ENCODE measurements around the gene EPHB3. TPM values are rescaled to one million over a fixed set of nuclear protein-coding genes. Genes with fewer than 3 reads are reported as not detected.
"Not testable (repeated sequence)": the region's sequence is repeated elsewhere in the genome, so short reads cannot be mapped to it uniquely, and the experiment has no call there.

The EPHB3 gene
- total RNA-seq, 2 experiments from 2014 or later, result 0.11 to 0.13 TPM

- DNase-seq (no peak), ATAC-seq (no peak)
- Mint-ChIP-seq H3K27me3 (ENCODE audit: low read depth) (peaks cover 20% of the 10 kb centered on the region), H3K4me1 (ENCODE audit: low read depth) (peaks cover 8% of the 10 kb centered on the region), H3K9me3 (ENCODE audit: insufficient read depth) (no peaks in the 10 kb centered on the region), H3K4me3 (no peak overlapping the region), H3K27ac (no peak overlapping the region), H3K36me3 (ENCODE audit: low read depth) (no peaks in the 10 kb centered on the region)
- POLR2A ChIA-PET, result no interaction called here
- CTCF ChIA-PET, result no interaction called here
Measured at GRCh38 chr3:184609476-184610244, 48.1 kb downstream of the EPHB3 start.

GRCh38 chr3:184610245-184610871 lies 48.8 kb downstream of the EPHB3 start:
- H3K36me3 Mint-ChIP-seq (ENCODE audit: low read depth), result no peaks in the 10 kb centered on the region
- H3K4me1 Mint-ChIP-seq (ENCODE audit: low read depth), result peaks cover 8% of the 10 kb centered on the region
- no peak overlapping the region for H3K27ac Mint-ChIP-seq
- ATAC-seq (no peak), DNase-seq (no peak)
- ChIA-PET CTCF (interaction anchor here (1.0 kb wide), 1 partner anchor 49 kb away, joined by 4 read pairs; the partner anchor contains the start of gene EPHB3), POLR2A (no interaction called here)
- no peak overlapping the region for H3K4me3 Mint-ChIP-seq
- peaks cover 14% of the 10 kb centered on the region for H3K27me3 Mint-ChIP-seq (ENCODE audit: low read depth)
- no peaks in the 10 kb centered on the region for H3K9me3 Mint-ChIP-seq (ENCODE audit: insufficient read depth)

DNA sequence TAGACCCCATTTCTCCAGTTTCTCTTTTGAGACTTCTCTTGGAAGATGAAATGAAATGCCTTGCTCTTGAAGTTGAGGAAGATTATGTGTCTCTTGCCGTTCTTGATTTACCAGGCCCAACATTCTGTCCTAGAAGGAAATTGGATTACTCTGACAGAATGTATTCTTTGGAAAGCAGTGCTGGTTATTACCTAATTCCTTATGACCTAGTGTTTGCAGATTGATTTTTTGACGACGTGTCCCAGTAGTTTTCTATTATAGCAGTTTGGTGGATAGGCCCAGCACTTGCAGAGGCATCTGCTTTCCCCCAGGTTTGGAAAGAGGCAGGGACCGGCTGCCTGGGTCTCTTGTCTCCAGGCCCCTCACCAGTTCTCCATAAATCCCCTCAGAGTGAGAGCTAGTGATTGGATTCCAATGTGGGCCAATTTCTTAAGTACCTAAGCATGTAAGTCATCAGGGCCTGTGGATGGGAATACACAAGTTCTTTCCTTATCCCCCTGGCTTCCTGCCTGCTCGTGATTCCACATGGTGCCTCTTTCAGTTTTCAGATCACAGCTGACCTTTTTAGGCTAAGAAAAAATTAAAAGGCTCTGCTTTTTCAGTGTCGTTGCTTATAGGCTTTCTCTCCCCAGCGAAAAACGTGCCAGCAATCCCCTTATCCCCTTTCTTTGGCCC lies 50.2 kb downstream of the EPHB3 start:
- H3K4me1 Mint-ChIP-seq (ENCODE audit: low read depth), result peaks cover 8% of the 10 kb centered on the region
- ChIA-PET CTCF (interaction anchor here (1.0 kb wide), 1 partner anchor 51 kb away, joined by 4 read pairs; the partner anchor contains the start of gene EPHB3), POLR2A (no interaction called here)
- no peak for ATAC-seq
- peaks cover 13% of the 10 kb centered on the region for H3K27me3 Mint-ChIP-seq (ENCODE audit: low read depth)
- H3K27ac Mint-ChIP-seq, result no peak overlapping the region
- DNase-seq, result no peak
- H3K36me3 Mint-ChIP-seq (ENCODE audit: low read depth), result no peaks in the 10 kb centered on the region
- no peaks in the 10 kb centered on the region for H3K9me3 Mint-ChIP-seq (ENCODE audit: insufficient read depth)
- no peak overlapping the region for H3K4me3 Mint-ChIP-seq

DNA sequence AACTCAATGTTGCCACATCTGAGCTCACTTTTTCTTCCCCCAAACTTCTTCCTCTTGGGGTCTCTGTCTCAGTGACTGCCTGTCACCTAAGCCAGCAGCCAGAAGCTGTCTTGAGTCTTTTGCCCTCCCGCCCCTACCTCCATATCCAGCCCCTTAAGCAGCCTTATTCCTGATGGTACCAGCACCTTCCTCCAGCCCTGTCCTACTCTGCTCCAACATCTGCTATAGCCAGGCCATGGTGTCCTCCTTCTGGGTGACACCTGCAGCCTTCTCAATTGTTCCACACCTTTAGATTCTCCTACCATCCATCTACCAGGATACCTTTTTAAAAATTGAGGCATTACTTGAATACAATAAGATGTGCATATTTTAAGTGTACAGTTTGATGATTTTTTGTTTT lies 53.8 kb downstream of the EPHB3 start:
- ATAC-seq (no peak), DNase-seq (no peak)
- ChIA-PET CTCF (no interaction called here), POLR2A (no interaction called here)
- Mint-ChIP-seq H3K27ac (no peak overlapping the region), H3K4me1 (ENCODE audit: low read depth) (peaks cover 13% of the 10 kb centered on the region), H3K9me3 (ENCODE audit: insufficient read depth) (no peaks in the 10 kb centered on the region), H3K27me3 (ENCODE audit: low read depth) (peaks cover 13% of the 10 kb centered on the region), H3K4me3 (no peak overlapping the region), H3K36me3 (ENCODE audit: low read depth) (no peaks in the 10 kb centered on the region)

- no peak for DNase-seq
- ATAC-seq, result no peak
- Mint-ChIP-seq H3K4me3 (no peak overlapping the region), H3K4me1 (ENCODE audit: low read depth) (peaks cover 13% of the 10 kb centered on the region), H3K9me3 (ENCODE audit: insufficient read depth) (no peaks in the 10 kb centered on the region), H3K27ac (no peak overlapping the region), H3K27me3 (ENCODE audit: low read depth) (peaks cover 13% of the 10 kb centered on the region), H3K36me3 (ENCODE audit: low read depth) (no peaks in the 10 kb centered on the region)
- POLR2A ChIA-PET, result interaction anchor here (0.6 kb wide), 1 partner anchor 11 kb away, joined by 3 read pairs; no protein-coding TSS in a partner anchor
- CTCF ChIA-PET, result interaction anchor here (0.6 kb wide), 1 partner anchor 415 kb away, joined by 3 read pairs; no protein-coding TSS in a partner anchor
Measured at GRCh38 chr3:184616436-184616835, 54.9 kb downstream of the EPHB3 start.

DNA sequence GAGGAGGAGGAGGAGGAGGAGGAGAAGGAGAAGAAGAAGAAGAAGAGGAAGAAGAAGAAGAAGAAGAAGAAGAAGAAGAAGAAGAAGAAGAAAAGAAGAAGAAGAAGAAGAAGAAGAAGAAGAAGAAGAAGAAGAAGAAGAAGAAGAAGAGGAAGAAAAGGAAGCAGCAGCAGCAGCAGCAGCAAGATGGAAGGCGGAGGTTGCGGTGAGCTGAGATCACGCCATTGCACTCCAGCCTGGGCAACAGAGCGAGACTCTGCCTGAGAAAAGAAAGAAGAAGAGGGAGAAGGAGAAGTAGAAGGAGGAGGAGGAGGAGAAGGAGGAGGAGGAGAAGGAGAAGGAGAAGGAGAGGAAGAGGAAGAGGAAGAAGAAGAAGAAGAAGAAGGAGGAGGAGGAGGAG lies 55.7 kb downstream of the EPHB3 start:
- H3K27ac Mint-ChIP-seq; H3K4me3 Mint-ChIP-seq; POLR2A ChIA-PET; ATAC-seq; H3K36me3 Mint-ChIP-seq (ENCODE audit: low read depth); CTCF ChIA-PET; DNase-seq; H3K9me3 Mint-ChIP-seq (ENCODE audit: insufficient read depth): not testable (repeated sequence)
- Mint-ChIP-seq H3K4me1 (ENCODE audit: low read depth) (peaks cover 13% of the 10 kb centered on the region), H3K27me3 (ENCODE audit: low read depth) (peaks cover 13% of the 10 kb centered on the region)

DNA sequence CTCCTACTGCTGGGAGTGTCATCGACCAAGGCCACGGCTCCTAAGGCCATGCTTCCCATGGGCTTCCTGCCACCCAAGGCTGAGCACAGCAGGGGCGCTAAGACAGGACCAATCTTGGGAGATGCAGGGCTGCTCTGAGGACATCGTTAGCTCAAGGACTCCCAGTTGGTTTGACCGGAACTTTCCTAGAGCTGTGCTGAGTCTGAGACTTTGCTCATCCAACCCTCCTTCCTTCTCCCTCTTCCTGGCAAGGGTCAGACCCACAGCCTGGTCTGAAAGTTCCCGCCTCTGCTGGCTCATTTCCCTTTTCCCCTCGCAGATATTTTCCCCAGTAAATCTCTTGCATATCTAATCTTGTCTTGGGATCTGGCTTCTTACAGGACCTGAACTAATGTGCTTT lies 57.2 kb downstream of the EPHB3 start:
- Mint-ChIP-seq H3K9me3 (ENCODE audit: insufficient read depth) (no peaks in the 10 kb centered on the region), H3K27me3 (ENCODE audit: low read depth) (peaks cover 15% of the 10 kb centered on the region), H3K4me3 (no peak overlapping the region), H3K36me3 (ENCODE audit: low read depth) (no peaks in the 10 kb centered on the region), H3K27ac (no peak overlapping the region), H3K4me1 (ENCODE audit: low read depth) (peaks cover 13% of the 10 kb centered on the region)
- ChIA-PET CTCF (no interaction called here), POLR2A (no interaction called here)
- DNase-seq (no peak), ATAC-seq (no peak)

DNA sequence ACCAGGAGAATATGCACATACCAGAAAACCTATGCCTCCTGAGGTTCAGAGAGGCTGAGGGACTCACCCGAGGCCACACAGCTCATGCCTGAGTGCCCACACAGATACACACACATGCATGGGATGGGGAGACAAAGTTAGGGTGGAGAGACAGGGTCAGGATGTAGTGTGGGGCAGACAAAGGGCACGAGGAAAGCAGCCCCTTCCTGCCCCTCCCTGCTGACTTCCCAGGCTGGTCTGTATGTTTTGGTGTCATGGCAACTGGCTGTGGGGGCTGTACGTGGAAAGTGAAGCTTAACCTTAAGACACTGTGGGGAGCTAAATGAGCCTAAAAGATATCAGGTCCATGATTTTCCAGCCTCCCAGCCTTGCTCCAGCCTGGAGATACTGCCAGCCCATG lies 57.8 kb downstream of the EPHB3 start:
- no peak overlapping the region for H3K4me3 Mint-ChIP-seq

DNA sequence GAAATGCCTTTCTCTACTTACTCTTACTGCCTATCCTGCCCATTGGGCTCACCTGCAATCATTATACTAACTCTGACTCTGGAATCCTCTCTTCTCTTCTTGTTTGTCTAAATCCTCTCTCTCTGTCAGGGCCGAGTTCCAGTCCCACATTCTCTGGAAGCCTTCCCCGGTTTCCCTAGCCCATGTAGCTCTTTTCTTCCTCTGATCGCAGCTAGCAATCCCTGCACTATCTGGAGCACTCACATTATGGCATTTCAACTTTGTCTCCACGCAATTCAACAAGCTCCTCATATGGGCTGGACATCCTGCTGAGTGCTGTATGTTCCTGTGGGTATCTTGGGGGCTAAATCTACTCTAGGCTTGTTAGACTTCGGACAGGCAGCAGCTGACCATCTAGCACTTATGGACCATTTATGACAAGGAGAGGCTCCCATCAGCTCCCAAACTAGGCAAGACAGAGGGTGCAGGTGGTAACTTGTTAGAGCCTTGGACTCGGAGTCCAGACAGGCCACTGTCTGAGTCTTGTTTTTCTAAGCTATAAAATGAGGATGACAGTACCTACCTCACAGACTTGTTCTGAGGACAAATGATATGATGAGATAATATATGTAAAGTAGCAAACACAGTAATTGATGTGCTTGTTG lies 58.3 kb downstream of the EPHB3 start:
- CTCF ChIA-PET, result interaction anchor here (1.2 kb wide), 1 partner anchor 59 kb away, joined by 3 read pairs; the partner anchor contains the start of gene EPHB3
- Mint-ChIP-seq H3K9me3 (ENCODE audit: insufficient read depth) (no peaks in the 10 kb centered on the region), H3K27ac (no peak overlapping the region)

More for the DNA sequence above, 57.8 kb downstream of the EPHB3 start:
- Mint-ChIP-seq H3K27me3 (ENCODE audit: low read depth) (peaks cover 15% of the 10 kb centered on the region), H3K4me1 (ENCODE audit: low read depth) (peaks cover 13% of the 10 kb centered on the region), H3K27ac (no peak overlapping the region), H3K9me3 (ENCODE audit: insufficient read depth) (no peaks in the 10 kb centered on the region), H3K36me3 (ENCODE audit: low read depth) (no peaks in the 10 kb centered on the region)
- DNase-seq, result peak; percentile 47
- ChIA-PET POLR2A (interaction anchor here (0.6 kb wide), 1 partner anchor 16 kb away, joined by 3 read pairs; no protein-coding TSS in a partner anchor), CTCF (no interaction called here)
- peak; percentile 85 for ATAC-seq

DNA sequence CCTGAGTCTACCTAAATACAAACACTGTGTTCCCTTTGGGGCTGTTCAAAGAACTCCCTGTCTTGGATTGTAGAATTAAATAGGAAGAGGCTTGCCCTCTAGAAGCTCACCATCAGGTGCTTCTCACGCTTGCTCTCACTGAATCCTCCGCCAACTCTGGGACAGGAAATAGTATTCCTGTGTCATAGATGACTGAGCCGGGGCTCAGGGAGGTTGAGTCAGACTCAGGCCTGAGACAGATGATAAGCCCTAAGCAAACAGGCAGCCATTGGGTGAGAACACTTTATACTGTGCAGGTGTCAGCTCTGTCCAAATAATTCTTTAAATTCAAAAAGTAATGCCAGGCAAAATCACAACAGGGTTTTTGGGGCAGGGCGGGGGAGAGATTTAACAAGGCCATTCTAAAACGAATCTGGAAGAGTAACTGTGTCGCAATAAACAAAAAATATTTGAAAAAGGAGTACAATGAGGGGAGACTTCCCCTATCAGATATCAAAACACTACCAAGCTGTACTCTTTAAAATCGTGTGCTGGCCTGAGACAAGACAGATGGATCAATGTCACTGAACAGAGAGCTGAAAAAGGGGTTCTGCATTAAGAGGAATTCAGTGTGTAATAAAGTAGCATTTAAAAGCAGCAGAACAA lies 59.0 kb downstream of the EPHB3 start:
- ChIA-PET POLR2A (no interaction called here), CTCF (interaction anchor here (0.9 to 1.2 kb wide), 2 partner anchors 17 to 59 kb away, joined by 3 read pairs; partner anchors contain the start of gene EPHB3)
- Mint-ChIP-seq H3K27me3 (ENCODE audit: low read depth) (peaks cover 13% of the 10 kb centered on the region), H3K4me1 (ENCODE audit: low read depth) (peaks cover 13% of the 10 kb centered on the region), H3K4me3 (no peak overlapping the region), H3K9me3 (ENCODE audit: insufficient read depth) (no peaks in the 10 kb centered on the region), H3K27ac (no peak overlapping the region), H3K36me3 (ENCODE audit: low read depth) (no peaks in the 10 kb centered on the region)
- no peak for ATAC-seq
- no peak for DNase-seq

More for the DNA sequence above, 58.3 kb downstream of the EPHB3 start:
- POLR2A ChIA-PET, result interaction anchor here (0.6 kb wide), 1 partner anchor 16 kb away, joined by 3 read pairs; no protein-coding TSS in a partner anchor
- DNase-seq, result no peak
- peak; percentile 21 for ATAC-seq
- Mint-ChIP-seq H3K4me3 (no peak overlapping the region), H3K36me3 (ENCODE audit: low read depth) (no peaks in the 10 kb centered on the region), H3K4me1 (ENCODE audit: low read depth) (peaks cover 13% of the 10 kb centered on the region), H3K27me3 (ENCODE audit: low read depth) (peaks cover 16% of the 10 kb centered on the region)

DNA sequence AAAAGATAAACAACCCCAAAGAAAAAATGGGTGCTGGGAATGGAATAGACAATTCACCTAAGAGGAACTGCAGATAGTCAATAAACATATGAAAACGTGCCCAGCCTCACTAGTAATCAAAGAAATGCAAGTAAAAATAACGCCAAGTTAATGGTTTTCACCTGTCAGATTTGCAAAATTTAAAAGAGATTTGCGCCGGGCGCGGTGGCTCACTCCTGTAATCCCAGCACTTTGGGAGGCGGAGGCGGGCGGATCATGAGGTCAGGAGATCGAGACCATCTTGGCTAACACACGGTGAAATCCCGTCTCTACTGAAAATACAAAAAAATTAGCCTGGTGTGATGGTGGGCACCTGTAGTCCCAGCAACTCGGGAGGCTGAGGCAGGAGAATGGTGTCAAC lies 60.6 kb downstream of the EPHB3 start:
- CTCF ChIA-PET; DNase-seq; H3K27me3 Mint-ChIP-seq (ENCODE audit: low read depth); H3K9me3 Mint-ChIP-seq (ENCODE audit: insufficient read depth); POLR2A ChIA-PET; H3K4me3 Mint-ChIP-seq; H3K36me3 Mint-ChIP-seq (ENCODE audit: low read depth); ATAC-seq; H3K27ac Mint-ChIP-seq: not testable (repeated sequence)
- H3K4me1 Mint-ChIP-seq (ENCODE audit: low read depth), result peaks cover 13% of the 10 kb centered on the region
